ENCODE measurements around the gene NVL. TPM values are rescaled to one million over a fixed set of nuclear protein-coding genes. Genes with fewer than 3 reads are reported as not detected.

NVL gene
- polyA plus RNA-seq, 12 donors = 16.1 to 55.0 (median 25.9) TPM; not detected in 1

GRCh38 chr1:224289396-224289795 lies 40.6 kb downstream of the NVL start:
- no peak for DNase-seq

- DNase-seq = no peak
Observed at GRCh38 chr1:224287714-224288113, 42.3 kb downstream of the NVL start.

GRCh38 chr1:224282140-224282539 lies 47.8 kb downstream of the NVL start:
- no peak for DNase-seq

GRCh38 chr1:224276771-224277487 lies 53.0 kb downstream of the NVL start:
- no peak for DNase-seq

- DNase-seq = no peak
Observed at GRCh38 chr1:224274970-224275626, 54.9 kb downstream of the NVL start.

- no peak for DNase-seq
Observed at GRCh38 chr1:224273641-224274040, 56.3 kb downstream of the NVL start.

GRCh38 chr1:224271106-224271505 lies 58.9 kb downstream of the NVL start:
- DNase-seq = no peak

GRCh38 chr1:224267925-224268324 lies 62.0 kb downstream of the NVL start:
- DNase-seq = no peak

- DNase-seq = no peak
Observed at GRCh38 chr1:224266915-224267856, 62.8 kb downstream of the NVL start.

- DNase-seq = no peak
Observed at GRCh38 chr1:224266105-224266914, 63.7 kb downstream of the NVL start.

GRCh38 chr1:224264321-224264720 lies 65.7 kb downstream of the NVL start:
- DNase-seq = no peak

GRCh38 chr1:224262373-224263054 lies 67.5 kb downstream of the NVL start:
- no peak for DNase-seq

- DNase-seq = no peak
Observed at GRCh38 chr1:224259986-224260385, 70.0 kb downstream of the NVL start.

- DNase-seq = no peak
Observed at GRCh38 chr1:224258351-224258750, 71.6 kb downstream of the NVL start.

GRCh38 chr1:224256640-224257039 lies 73.3 kb downstream of the NVL start:
- DNase-seq = no peak

- DNase-seq = no peak
Observed at GRCh38 chr1:224253721-224254120, 76.3 kb downstream of the NVL start.

GRCh38 chr1:224252479-224252878 lies 77.5 kb downstream of the NVL start:
- no peak for DNase-seq

GRCh38 chr1:224251741-224252146 lies 78.2 kb downstream of the NVL start:
- no peak for DNase-seq

GRCh38 chr1:224245188-224245587 lies 84.8 kb downstream of the NVL start:
- peak; percentile 35 for DNase-seq

GRCh38 chr1:224238756-224239155 lies 91.2 kb downstream of the NVL start:
- no peak for DNase-seq

- no peak for DNase-seq
Observed at GRCh38 chr1:224238212-224238611, 91.8 kb downstream of the NVL start.
